Osteoblast (primary cell): ENCODE data around the gene PEX26. TPM values are rescaled to one million over a fixed set of nuclear protein-coding genes. Genes with fewer than 3 reads are reported as not detected.
"Not testable (repeated sequence)": the region's sequence is repeated elsewhere in the genome, so short reads cannot be mapped to it uniquely, and the experiment has no call there.

Experiments
- DNase-seq: peaks from one replicate; pipeline ENCODE4 v3.0.0; 2011; ENCODE audit warnings: low spot score, mixed read lengths; ENCODE audit not compliant: insufficient read length; ENCODE audit errors: missing footprints
- H2AFZ ChIP-seq: 2 replicates; pipeline ENCODE4 v1.6.0; 2011; ENCODE audit warnings: mild to moderate bottlenecking, low read length
- H3K27ac ChIP-seq: 2 replicates; pipeline ENCODE4 v1.5.1; 2011; ENCODE audit warnings: mild to moderate bottlenecking, low read depth, low read length, moderate library complexity
- H3K27me3 ChIP-seq: 2 replicates; pipeline ENCODE4 v1.6.0; 2012; ENCODE audit warnings: mild to moderate bottlenecking, control low read depth, inconsistent platforms, low read length, moderate library complexity; ENCODE audit not compliant: insufficient read depth
- H3K36me3 ChIP-seq: 2 replicates; pipeline ENCODE4 v1.5.1; 2011; ENCODE audit warnings: mild to moderate bottlenecking, low read length, control low read depth, moderate library complexity; ENCODE audit not compliant: insufficient read depth
- H3K4me1 ChIP-seq: 2 replicates; pipeline ENCODE4 v1.5.1; 2011; ENCODE audit warnings: mild to moderate bottlenecking, low read length, control low read depth, moderate library complexity; ENCODE audit not compliant: insufficient read depth
- H3K4me2 ChIP-seq: 2 replicates; pipeline ENCODE4 v1.6.0; 2011; ENCODE audit warnings: mild to moderate bottlenecking, low read length; ENCODE audit not compliant: insufficient read depth
- H3K4me3 ChIP-seq: fragments of 200-600 bp; sonication (generic); 3 replicates; pipeline ENCODE4 v1.5.1; 2012; ENCODE audit warnings: mild to moderate bottlenecking, low read length, inconsistent platforms; ENCODE audit not compliant: insufficient read depth
- H3K79me2 ChIP-seq: 2 replicates; pipeline ENCODE4 v1.6.0; 2012; ENCODE audit warnings: mild to moderate bottlenecking, low read length, control low read depth, inconsistent platforms; ENCODE audit not compliant: insufficient read depth
- H3K9me3 ChIP-seq: 2 replicates; pipeline ENCODE4 v1.5.1; 2011; ENCODE audit warnings: low read depth, low read length, control low read depth
- H4K20me1 ChIP-seq: 2 replicates; pipeline ENCODE4 v1.6.0; 2012; ENCODE audit warnings: mild to moderate bottlenecking, low read length, control low read depth; ENCODE audit not compliant: insufficient read depth
- total RNA-seq: library from RNA; depleted of rRNA; stranded (reverse); fragments of >200 nt; gene quantifications from 2 replicates; pipeline ENCODE4 v1.2.3, GENCODE V29; 2012
- TF ChIP-seq, protein P1 (sequence below): IDR thresholded peaks from 2 replicates; pipeline ENCODE4 v1.5.1; 2011; ENCODE audit warnings: mild to moderate bottlenecking, low read depth, low read length, moderate library complexity; ENCODE audit errors: extremely low read depth

Gene PEX26
- total RNA-seq, 1 donor: 26.8 TPM

DNA sequence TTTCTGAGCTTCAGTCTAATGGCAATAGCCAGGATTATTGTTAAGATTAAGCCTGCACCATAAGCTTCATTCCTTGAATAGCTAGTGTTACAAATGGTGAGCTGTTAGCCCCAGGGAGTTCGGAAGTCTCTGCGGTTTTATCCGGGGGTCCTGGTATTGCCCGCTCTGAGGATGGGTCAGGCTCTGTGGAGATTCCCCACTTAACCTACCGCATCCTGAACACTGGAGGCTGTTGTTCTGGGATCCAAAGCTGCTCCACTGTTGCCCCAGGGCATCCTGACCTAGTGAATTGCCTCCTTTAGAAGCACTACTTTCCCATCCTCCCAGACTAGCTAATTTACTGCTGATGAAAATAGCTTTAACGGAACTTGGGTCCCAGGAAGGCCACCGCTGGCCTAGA lies 14.5 kb upstream of the PEX26 start:
- no peak overlapping the region for H2AFZ ChIP-seq
- H3K4me1 ChIP-seq: peaks cover 22% of the 10 kb centered on the region
- H4K20me1 ChIP-seq: no peaks in the 10 kb centered on the region
- no peak for DNase-seq
- no peak overlapping the region for H3K4me3 ChIP-seq
- H3K27me3 ChIP-seq: no peaks in the 10 kb centered on the region
- no peaks in the 10 kb centered on the region for H3K9me3 ChIP-seq
- no peaks in the 10 kb centered on the region for H3K36me3 ChIP-seq
- no peak overlapping the region for H3K27ac ChIP-seq
- no peak overlapping the region for H3K4me2 ChIP-seq
- TF ChIP-seq, protein P1, sequence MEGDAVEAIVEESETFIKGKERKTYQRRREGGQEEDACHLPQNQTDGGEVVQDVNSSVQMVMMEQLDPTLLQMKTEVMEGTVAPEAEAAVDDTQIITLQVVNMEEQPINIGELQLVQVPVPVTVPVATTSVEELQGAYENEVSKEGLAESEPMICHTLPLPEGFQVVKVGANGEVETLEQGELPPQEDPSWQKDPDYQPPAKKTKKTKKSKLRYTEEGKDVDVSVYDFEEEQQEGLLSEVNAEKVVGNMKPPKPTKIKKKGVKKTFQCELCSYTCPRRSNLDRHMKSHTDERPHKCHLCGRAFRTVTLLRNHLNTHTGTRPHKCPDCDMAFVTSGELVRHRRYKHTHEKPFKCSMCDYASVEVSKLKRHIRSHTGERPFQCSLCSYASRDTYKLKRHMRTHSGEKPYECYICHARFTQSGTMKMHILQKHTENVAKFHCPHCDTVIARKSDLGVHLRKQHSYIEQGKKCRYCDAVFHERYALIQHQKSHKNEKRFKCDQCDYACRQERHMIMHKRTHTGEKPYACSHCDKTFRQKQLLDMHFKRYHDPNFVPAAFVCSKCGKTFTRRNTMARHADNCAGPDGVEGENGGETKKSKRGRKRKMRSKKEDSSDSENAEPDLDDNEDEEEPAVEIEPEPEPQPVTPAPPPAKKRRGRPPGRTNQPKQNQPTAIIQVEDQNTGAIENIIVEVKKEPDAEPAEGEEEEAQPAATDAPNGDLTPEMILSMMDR: no peak
- no peaks in the 10 kb centered on the region for H3K79me2 ChIP-seq

DNA sequence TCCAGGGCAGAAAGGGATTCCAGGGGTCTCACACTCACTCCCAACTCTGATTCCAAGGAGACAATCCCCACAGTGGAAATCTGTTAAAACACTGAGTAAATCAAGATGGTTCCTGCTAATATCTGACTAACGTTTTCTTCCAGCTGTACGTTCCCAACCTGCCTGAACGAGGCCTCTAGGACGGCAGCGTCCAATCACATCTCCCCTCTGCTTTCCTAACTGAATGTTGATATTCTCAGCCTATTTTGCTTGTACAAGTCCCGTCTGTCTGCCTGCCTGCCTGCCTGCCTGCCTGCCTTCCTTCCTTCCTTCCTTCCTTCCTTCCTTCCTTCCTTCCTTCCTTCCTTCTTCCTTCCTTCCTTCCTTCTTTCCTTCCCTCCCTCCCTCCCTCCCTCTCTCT lies 14.1 kb upstream of the PEX26 start:
- H4K20me1 ChIP-seq, H3K4me2 ChIP-seq, H3K27me3 ChIP-seq, H3K79me2 ChIP-seq, H3K36me3 ChIP-seq, H3K9me3 ChIP-seq, H3K4me3 ChIP-seq, H2AFZ ChIP-seq, H3K27ac ChIP-seq, DNase-seq: not testable (repeated sequence)
- H3K4me1 ChIP-seq: peaks cover 25% of the 10 kb centered on the region

DNA sequence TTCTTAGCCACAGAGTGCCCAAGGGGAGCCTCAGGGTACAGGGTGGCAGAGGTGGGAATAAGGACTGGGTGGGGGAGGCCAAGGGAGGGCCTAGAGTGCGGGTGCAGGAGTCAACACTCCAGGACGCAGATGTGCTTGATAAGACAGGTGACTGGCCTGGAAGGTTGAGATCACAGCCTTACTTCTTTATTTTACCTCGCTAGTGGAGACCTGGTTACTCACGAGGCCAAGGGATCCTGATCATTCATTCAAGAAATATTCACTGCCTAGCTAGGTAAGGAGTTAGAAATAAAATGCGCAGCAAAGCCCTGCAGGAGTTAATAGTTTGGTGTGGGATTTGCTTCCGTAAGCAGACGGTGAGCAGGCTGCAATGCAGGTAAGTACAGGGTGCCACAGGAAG lies 13.2 kb upstream of the PEX26 start:
- no peak for DNase-seq
- Histone ChIP-seq H3K4me1 (peaks cover 25% of the 10 kb centered on the region), H2AFZ (no peak overlapping the region), H3K36me3 (no peaks in the 10 kb centered on the region), H3K4me2 (no peak overlapping the region), H3K9me3 (no peaks in the 10 kb centered on the region), H3K27me3 (no peaks in the 10 kb centered on the region), H3K27ac (no peak overlapping the region), H3K4me3 (no peak overlapping the region), H3K79me2 (no peaks in the 10 kb centered on the region), H4K20me1 (no peaks in the 10 kb centered on the region)
- TF ChIP-seq, protein P1: no peak

DNA sequence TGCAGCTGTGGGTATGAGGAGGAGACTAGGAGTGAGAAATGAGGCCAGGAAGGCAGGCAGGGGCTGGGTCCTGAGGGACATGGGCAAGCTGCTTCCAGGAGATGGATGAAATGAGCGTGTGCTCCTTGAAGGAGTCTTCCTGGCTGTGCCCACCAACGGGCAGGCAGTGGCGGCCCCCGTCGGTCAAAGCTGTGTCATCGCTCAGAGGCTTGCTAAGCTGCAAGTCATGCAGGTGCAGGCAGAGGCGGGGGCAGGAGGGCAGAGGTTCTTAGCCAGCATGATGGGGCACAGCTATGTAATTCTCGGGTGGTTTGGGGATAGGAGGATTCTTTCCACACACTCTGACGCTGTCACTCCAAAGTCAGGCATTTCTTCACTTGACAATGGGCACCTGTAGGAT lies 12.5 kb upstream of the PEX26 start:
- Histone ChIP-seq H3K4me1 (peaks cover 25% of the 10 kb centered on the region), H3K36me3 (no peaks in the 10 kb centered on the region), H3K79me2 (no peaks in the 10 kb centered on the region), H2AFZ (no peak overlapping the region), H3K4me2 (no peak overlapping the region), H3K27ac (no peak overlapping the region), H3K27me3 (no peaks in the 10 kb centered on the region), H3K9me3 (no peaks in the 10 kb centered on the region), H4K20me1 (no peaks in the 10 kb centered on the region), H3K4me3 (no peak overlapping the region)
- DNase-seq: no peak
- TF ChIP-seq, protein P1: peak; percentile 5
